Activated CD8-positive, alpha-beta memory T cell treated with anti-CD3 and anti-CD28 coated beads, Interleukin-2, amount 50 U/mL, for 4 hours (primary cell): ENCODE data around the gene PRPF18.
"Not testable (repeated sequence)": the region's sequence is repeated elsewhere in the genome, so short reads cannot be mapped to it uniquely, and the experiment has no call there.

Experiments used
- DNase-seq: peaks from one replicate; pipeline ENCODE4 v3.0.0-alpha.2; 2020

Gene PRPF18

GRCh38 chr10:13586676-13587355 lies at the start of gene PRPF18:
Gene PRPF18, plus strand, starts transcription at chr10:13586965. Its CDS starts 122 bp downstream, at chr10:13587087.
- DNase-seq, result peak; percentile 95

GRCh38 chr10:13537985-13538384 lies 48.8 kb upstream of the PRPF18 start:
- not testable (repeated sequence) for DNase-seq

- DNase-seq, result no peak
Observed at GRCh38 chr10:13542533-13542932, 44.2 kb upstream of the PRPF18 start.

GRCh38 chr10:13550802-13551201 lies 36.0 kb upstream of the PRPF18 start:
- no peak for DNase-seq

DNA sequence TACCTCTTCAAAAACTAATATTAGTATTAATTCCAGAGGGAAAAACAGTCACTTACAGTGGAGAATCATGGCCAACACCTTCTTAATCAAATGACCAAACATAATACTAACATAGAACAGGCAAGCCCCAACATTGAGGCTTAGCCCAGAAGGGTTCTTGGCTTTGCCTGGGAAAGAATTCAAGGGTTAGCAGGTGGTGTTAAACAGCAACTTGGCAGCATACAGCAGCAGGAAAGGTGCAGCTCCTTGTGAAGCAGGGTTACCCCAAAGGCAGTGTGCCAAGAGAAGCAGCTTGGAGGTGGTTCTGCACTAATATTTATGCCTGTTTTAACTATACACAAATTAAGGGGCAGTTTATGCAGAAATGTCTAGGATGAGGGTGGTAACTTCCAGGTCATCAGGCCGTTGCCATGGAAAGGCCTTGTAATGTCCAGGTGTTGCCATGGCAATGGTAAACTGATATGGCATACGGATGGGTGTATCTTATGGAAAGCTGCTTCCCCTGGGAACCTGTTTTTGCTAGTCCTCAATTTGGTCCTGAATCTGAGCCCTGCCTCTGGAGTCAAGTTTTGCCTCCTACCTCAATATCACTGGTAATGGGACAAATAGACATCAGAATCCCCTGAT lies 30.8 kb upstream of the PRPF18 start:
- DNase-seq, result no peak

GRCh38 chr10:13559124-13559700 lies 27.6 kb upstream of the PRPF18 start:
- no peak for DNase-seq

- no peak for DNase-seq
Observed at GRCh38 chr10:13560597-13560996, 26.2 kb upstream of the PRPF18 start.

DNA sequence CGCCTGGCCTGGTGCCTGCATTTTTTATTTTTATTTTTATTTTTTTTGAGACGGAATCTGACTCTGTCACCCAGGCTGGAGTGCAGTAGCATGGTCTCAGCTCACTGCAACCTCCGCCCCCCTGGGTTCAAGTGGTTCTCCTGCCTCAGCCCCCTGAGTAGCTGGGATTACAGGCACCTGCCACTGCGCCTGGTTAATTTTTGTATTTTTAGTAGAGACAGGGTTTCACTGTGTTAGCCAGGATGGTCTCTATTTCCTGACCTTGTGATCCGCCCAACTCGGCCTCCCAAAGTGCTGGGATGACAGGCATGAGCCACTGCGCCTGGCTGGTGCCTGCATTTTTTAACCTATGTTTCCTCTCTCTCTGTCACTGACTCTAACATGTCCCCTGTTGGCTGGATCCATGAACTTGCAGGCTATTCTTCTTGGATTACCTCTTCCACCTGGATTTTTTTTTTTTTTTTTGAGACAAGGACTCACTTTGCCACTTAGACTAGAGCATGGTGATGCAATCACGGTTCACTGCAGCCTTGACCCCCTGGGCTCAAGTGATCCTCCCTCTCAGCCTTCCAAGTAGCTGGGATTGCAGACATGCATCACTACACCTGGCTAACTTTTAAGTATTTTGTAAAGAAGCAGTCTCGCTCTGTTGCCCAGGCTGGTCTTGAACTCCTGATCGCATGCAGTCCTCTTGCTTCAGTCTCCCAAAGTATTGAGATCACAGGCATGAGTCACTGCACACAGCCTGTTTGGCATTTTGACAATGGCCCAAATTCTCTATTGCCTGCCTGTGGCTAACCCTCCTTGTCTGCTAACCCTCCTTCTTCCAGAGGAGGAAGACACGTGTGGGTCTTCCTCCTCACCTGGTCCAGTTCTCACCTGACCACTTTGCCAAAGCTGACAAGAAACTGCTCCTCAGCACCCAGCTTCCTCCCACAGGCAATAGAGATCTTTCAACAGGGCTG lies 23.0 kb upstream of the PRPF18 start:
- DNase-seq, result no peak

- DNase-seq, result no peak
Observed at GRCh38 chr10:13564576-13564975, 22.2 kb upstream of the PRPF18 start.

DNA sequence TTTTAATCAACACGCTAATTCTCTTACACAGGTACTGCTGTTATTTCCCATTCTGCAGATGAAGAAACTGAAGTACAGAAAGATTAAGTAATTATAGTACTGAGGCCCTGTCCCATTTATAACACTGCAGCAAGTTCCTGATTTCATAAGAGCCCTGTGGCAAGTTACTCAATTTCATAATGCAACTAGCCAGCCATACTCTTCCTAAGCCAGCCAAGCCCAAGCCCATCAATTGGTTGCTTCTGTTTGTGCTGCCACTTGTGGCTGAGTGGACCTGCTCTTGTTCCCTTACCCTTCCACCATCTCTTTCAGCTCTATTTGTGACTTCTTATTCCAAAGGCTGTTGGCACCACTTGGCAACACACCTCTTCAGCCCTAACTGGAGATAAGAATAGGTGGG lies 19.7 kb upstream of the PRPF18 start:
- DNase-seq, result no peak

DNA sequence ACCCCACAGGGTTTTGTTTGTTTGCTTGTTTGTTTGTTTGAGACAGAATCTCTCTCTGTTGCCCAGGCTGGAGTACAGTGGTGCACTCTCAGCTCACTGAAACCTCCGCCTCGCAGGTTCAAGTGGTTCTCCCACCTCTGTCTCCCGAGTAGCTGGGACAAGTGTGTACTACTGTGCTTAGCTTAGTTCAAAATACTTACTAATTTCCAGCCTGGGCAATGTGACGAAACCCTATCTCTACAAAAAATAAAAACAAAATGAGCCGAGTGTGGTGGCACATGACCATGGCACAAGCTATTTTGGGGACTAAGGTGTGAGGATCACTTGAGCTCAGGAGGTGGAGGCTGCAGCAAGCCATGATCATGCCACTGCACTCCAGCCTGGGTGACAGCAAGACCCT lies 15.2 kb upstream of the PRPF18 start:
- DNase-seq, result no peak

DNA sequence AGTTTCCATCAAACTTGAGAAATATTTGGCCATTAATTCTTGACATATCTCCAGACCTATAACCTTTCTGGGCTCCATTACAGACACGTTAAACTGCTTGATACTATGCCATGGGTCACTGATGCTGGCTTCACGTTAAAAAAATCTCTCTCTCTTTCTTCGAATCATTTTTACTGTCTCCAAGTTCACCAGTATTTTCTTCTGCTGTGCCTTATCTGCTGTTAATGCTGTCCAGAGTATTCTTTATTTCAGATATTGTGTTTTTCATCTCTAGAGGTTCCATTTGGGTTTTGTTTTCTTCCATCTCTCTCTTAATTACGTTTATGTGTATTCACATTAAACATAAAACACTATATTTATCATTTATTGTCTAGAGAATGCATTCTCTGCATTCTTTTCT lies 12.8 kb upstream of the PRPF18 start:
- DNase-seq, result no peak

- DNase-seq, result no peak
Observed at GRCh38 chr10:13585195-13585751, 1.5 kb upstream of the PRPF18 start.

DNA sequence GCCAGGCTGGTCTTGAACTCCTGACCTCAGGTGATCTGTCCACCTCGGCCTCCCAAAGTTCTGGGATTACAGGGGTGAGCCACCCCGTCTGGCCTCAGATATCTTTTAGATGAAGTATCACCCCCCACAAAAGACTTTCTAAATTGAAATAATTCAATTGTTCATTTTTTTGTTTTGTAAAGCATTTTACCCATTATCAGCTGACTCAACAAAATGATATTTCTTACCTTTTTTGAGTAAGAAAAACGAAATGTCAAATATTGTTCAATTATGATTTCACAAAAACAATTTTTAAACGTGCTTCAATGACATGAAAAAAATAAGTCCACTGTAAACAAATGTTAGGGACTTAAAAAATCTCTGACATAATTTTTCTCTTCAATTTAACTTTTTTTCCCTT lies 822 bp upstream of the PRPF18 start:
- no peak for DNase-seq

DNA sequence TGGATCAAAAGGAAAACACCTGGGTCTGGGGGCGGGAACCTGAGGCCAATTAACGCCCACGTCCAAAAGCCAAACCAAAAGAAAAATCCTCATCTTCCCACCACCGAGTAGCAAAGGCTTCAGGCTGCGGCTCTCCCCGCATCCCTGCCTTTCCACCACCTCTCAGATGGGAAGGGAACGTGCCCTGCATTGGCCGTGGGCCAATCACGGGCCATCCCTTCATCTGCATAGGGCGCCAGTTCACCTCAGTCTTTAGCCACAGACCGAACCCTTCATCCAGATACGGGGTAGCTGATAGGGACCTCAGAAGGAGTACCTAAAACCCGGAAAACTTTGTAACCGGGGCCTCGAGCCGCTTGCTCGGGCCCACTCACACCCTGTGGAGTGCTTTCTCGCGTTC lies 626 bp downstream of the PRPF18 start:
- no peak for DNase-seq

DNA sequence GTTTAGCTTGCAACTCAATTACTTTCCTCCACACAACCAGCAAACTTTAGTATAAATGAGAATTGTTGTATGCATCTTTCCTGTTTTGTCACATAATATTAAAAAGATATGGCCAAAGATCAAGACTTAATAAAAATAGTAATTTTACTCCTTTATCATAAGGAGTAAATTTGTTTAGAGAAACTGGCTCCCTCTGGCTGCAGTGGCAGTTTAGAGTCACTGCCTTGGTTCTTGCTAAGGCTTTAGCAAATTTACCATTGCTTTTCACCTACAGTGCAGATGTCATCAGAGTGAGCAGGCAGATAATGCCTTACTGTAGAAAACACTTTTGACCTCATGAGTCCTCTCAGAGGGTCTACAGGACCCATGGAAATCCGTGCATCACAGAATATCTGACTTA lies 2.6 kb downstream of the PRPF18 start:
- no peak for DNase-seq

- no peak for DNase-seq
Observed at GRCh38 chr10:13590886-13591285, 4.1 kb downstream of the PRPF18 start.

GRCh38 chr10:13592306-13592705 lies 5.5 kb downstream of the PRPF18 start:
- DNase-seq, result no peak

DNA sequence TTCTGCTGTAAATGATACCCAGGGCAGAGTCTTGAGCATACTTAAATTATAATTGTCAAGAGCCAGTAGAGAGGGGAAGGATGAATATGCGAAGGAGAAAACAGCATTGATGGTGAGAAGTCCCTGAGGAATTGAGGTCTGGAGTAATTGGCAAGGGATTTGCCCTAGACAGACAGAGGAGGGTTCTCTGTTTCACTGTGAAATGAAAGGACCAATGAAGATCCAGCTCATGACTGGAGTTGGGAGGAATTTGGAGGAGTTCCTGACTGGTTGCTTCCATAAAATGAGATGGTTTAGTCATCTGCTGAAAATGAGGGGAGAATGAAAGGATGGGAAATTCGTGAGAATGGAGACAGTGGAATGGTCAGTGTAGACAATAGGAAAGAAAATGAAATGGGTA lies 6.8 kb downstream of the PRPF18 start:
- no peak for DNase-seq

- no peak for DNase-seq
Observed at GRCh38 chr10:13594641-13595040, 7.9 kb downstream of the PRPF18 start.

GRCh38 chr10:13597909-13598308 lies 11.1 kb downstream of the PRPF18 start:
- DNase-seq, result no peak

DNA sequence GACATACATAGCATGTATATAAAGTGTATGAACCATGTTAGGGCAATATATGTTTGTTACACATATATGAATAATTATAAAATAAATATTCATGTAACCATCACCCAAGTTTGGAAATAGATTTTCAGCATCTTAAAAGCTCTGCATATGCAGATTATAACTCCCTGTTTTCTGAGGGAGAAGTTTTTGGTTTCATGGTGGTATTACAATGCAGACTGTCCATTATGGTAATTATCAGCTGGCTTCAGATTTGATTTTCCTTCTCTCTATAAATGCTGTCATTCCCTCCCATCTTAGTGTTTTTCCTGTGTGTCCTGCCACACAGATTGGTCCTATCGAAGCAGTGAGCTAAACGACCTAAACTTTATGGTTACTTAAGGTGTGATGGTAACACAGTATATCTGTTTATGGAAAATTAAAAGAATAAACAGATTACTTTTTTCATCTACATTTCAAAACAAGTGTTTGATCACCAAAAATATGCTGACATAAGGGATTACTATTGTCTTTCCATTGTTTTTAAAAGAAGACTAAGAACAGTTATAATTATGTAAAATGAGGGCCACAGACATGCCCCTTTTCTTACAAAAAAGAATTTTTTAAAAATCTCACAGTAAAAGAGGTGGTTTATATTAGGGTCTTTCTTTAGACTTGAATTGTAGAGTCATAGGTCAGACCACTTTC lies 17.7 kb downstream of the PRPF18 start:
- DNase-seq, result no peak
